GM12892 (cell line): ENCODE data around the gene MOV10.
"Not testable (repeated sequence)": the region's sequence is repeated elsewhere in the genome, so short reads cannot be mapped to it uniquely, and the experiment has no call there.

Experiments
- DNase-seq: peaks from one replicate; pipeline ENCODE4 v3.0.0; 2011; ENCODE audit not compliant: insufficient read length
- FAIRE-seq: peaks from 2 replicates; lab custom pipeline; 2011; peaks lifted over from hg19 to GRCh38; lab: Jason Lieb, UNC
- POLR2A ChIP-seq: IDR thresholded peaks from 2 replicates; pipeline ENCODE4 v1.6.1; 2011; ENCODE audit warnings: low read depth, low read length, control low read depth
- POLR2AphosphoS5 ChIP-seq: IDR thresholded peaks from 2 replicates; pipeline ENCODE4 v1.6.1; 2011; ENCODE audit warnings: low read depth, low read length, control low read depth
- TAF1 ChIP-seq: IDR thresholded peaks from 2 replicates; pipeline ENCODE4 v1.6.1; 2011; ENCODE audit warnings: low read depth, mild to moderate bottlenecking, control low read depth, low read length, borderline replicate concordance

The MOV10 gene

GRCh38 chr1:112720800-112721199 is 46.3 kb downstream of the MOV10 start:
- DNase-seq, result no peak
- FAIRE-seq, result no peak
- no peak for TF ChIP-seq POLR2A

GRCh38 chr1:112721294-112721693 is 46.8 kb downstream of the MOV10 start:
- FAIRE-seq, DNase-seq: not testable (repeated sequence)

- no peak for FAIRE-seq
- no peak for TF ChIP-seq TAF1
- TF ChIP-seq POLR2A, result no peak
- no peak for TF ChIP-seq POLR2AphosphoS5
- no peak for DNase-seq
Measured at GRCh38 chr1:112721966-112722524, 47.6 kb downstream of the MOV10 start.

- TF ChIP-seq POLR2A (no peak), TAF1 (no peak), POLR2AphosphoS5 (no peak)
- no peak for FAIRE-seq
- DNase-seq, result no peak
Measured at GRCh38 chr1:112722601-112723510, 48.4 kb downstream of the MOV10 start.

DNA sequence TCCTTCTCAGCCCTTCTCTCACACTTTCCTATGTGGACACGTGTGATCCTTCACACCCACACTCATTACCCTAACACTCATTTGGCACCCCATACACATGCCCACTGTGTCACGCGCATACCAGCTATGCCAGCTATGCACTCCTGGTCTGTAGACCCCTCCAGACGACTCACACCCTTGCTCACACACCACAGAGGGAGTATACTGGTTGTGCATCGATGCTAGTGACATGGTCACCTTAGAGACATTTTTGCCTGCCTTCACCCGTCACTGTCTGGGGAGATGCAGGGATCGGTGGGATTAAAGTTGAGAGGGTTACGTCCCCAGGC is 49.0 kb downstream of the MOV10 start:
- TF ChIP-seq POLR2AphosphoS5, result no peak
- no peak for TF ChIP-seq POLR2A
- TF ChIP-seq TAF1, result no peak
- FAIRE-seq (no peak), DNase-seq (no peak)

- FAIRE-seq, DNase-seq: not testable (repeated sequence)
Measured at GRCh38 chr1:112724240-112724639, 49.8 kb downstream of the MOV10 start.

DNA sequence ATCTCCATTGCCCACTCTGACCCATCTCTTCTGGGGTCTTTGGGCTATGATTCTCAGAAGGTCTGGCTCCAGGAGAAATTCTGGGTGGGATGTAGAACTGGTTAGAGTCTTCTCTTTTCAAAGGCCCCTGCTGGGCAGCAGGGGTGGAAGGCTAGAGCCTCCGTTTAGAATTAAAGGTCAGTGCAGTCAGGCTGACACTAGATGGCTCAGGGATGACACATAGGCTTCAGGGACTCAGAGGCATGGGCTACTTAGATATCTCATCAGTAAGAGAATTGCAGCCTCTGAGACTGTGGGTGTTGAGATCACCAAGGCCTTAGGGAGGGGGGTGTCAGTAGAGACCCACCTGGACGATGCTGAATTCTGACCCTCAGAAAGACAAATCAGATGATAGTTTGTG is 53.3 kb downstream of the MOV10 start:
- TF ChIP-seq TAF1 (no peak), POLR2A (no peak), POLR2AphosphoS5 (no peak)
- no peak for DNase-seq
- FAIRE-seq, result no peak

- FAIRE-seq, DNase-seq: not testable (repeated sequence)
Measured at GRCh38 chr1:112728306-112728971, 54.0 kb downstream of the MOV10 start.

DNA sequence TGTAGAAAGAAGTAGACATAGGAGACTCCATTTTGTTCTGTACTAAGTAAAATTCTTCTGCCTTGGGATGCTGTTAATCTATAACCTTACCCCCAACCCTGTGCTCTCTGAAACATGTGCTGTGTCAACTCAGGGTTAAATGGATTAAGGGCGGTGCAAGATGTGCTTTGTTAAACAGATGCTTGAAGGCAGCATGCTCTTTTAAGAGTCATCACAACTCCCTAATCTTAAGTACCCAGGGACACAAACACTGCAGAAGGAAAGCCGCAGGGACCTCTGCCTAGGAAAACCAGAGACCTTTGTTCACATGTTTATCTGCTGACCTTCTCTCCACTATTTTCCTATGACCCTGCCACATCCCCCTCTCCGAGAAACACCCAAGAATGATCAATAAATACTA is 54.6 kb downstream of the MOV10 start:
- FAIRE-seq, DNase-seq: not testable (repeated sequence)

DNA sequence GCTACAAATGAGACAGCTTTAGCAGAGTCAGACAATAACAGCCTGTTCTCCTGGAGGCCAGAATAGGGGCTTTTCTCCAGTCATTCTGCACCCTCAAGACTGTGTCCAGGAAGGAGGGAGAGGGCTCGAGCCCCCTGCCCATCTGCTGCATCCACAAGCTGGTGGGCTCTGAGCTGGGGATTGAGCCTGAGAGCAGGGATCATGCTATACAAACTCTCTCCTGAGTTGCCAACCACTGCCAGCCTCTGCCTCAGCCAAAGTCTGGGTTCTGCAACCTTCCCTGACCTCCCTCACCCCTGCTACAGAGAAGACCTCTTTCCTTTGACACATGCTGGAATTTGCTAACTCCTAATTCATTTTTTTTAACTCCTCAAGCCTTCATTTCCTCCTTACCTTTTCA is 55.5 kb downstream of the MOV10 start:
- TF ChIP-seq TAF1 (no peak), POLR2AphosphoS5 (no peak), POLR2A (no peak)
- no peak for DNase-seq
- no peak for FAIRE-seq

GRCh38 chr1:112731451-112731850 is 57.0 kb downstream of the MOV10 start:
- FAIRE-seq (no peak), DNase-seq (no peak)

GRCh38 chr1:112735752-112736151 is 61.3 kb downstream of the MOV10 start:
- no peak for FAIRE-seq
- TF ChIP-seq POLR2A (no peak), TAF1 (no peak), POLR2AphosphoS5 (no peak)
- DNase-seq, result no peak

More at GRCh38 chr1:112731451-112731850, 57.0 kb downstream of the MOV10 start:
- no peak for TF ChIP-seq TAF1
- no peak for TF ChIP-seq POLR2AphosphoS5
- TF ChIP-seq POLR2A, result no peak

DNA sequence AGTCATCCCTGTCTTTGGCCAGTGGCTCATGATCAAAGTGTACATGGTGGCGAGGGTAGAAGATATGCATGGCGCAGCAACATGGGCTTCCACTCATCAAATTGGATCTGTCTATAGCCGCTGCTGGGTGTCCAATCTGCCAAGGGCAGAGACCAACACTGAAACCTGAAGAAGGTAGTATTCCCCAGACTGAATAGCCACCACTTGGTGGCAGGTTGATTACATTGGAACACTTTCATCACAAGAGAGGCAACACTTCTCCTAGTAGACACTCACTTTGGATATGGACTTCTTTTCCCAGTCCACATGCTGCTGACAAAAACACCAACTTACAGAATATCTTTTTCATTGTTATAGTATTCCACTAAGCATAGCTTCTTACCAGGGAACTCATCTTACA is 63.1 kb downstream of the MOV10 start:
- TF ChIP-seq POLR2AphosphoS5, result no peak
- TF ChIP-seq POLR2A, result no peak
- TF ChIP-seq TAF1, result no peak
- FAIRE-seq, result no peak
- DNase-seq, result no peak
